ENCODE results near the gene PDE6C. TPM values are rescaled to one million over a fixed set of nuclear protein-coding genes. Genes with fewer than 3 reads are reported as not detected.
A peak's percentile ranks its signal among the peaks of the same experiment; 100 is the strongest.
"Not testable (repeated sequence)": the region's sequence is repeated elsewhere in the genome, so short reads cannot be mapped to it uniquely, and the experiment has no call there.

PDE6C gene
- total RNA-seq, 2 donors from 2014 or later: not detected

DNA sequence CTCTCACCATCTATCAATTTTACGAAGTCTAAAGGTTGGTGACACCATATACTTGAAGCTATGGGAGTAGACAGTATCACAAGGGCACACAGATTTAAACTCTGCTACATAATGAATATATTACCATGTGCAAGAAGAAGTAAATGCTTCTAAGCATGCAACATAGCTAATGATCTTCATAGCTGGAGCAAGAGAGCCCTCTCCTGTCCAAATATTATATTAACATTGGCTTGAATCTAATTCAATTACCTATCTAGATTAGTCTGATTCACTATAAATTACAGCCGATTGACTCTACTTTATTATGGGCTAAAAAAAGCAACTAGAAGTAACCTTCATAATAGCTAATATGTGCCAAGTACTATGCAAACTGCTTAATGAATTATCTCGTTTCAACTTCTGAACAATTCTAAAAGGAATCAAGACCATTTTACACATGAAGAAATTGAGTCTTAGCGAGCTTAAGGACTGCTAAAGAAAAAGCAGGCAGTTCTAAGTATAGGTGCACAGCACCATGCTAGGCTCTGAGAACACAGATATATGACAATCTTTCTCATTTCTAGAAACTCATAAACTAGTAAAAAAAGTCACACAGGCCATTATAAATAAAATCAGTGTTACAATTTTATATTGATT lies 68.2 kb downstream of the PDE6C start:
- intact Hi-C loops (cut with DNase I): no loop called here
- DNase-seq (ENCODE audit: low spot score): no peak

DNA sequence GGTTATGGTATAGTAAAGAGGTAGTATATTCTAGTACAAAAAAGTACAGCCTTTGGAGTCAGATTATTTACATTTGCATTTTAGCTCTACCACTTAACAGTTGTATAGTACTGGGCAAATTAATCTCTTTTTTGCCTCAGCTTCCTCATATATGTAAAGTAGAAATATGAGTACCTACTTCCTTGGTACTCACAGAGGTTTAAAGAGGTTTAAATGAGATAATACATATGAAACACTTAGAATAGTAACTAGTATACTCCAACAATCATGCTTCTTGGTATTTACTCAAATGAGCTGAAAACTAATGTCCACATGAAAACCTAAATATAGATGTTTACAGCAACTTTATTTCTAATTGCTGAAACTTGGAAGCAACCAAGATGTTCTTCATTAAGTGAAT lies 75.4 kb downstream of the PDE6C start:
- intact Hi-C loops (cut with DNase I): no loop called here
- no peak for DNase-seq (ENCODE audit: low spot score)

DNA sequence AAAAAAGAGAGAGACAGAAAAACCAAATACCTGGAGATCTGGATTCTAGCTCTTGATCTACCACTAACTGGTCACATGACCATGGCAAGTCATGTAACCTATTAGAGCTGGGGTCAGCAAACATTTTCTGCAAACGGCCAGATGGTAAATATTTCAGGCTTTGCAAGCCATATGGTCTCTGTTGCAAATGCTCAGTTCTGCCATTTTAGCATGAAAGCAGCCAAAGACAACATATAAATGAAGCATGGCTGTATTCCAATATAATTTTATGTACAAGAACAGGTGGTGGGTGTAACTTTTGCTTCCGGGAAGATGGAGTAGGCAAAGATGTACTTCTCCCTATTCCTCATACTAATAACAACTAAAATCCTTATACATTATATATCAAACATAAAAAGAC lies 83.4 kb downstream of the PDE6C start:
- DNase-seq (ENCODE audit: low spot score): no peak
- intact Hi-C loops (cut with DNase I): no loop called here

- intact Hi-C loops (cut with DNase I); DNase-seq (ENCODE audit: low spot score): not testable (repeated sequence)
These were observed 84.2 kb downstream of the PDE6C start for GRCh38 chr10:93696582-93696981.

DNA sequence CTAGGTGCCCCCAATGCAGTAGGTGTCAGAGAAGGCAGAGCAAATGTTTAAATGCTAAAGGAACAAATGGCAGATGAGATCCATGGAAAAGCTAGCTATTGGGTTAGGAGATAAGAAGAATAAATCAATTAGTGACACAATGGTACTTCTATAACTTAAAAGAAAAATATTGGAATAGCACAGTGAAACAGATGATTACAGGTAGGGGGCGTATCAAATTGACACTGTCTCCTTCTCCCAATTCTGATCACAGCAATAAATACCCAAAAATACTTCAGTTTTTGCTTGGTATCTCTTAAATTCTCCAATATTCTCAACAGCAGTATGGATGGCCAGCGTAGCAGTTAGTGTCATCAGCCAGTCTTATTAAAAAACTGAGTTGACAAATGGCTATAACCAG lies 84.9 kb downstream of the PDE6C start:
- intact Hi-C loops (cut with DNase I): no loop called here
- DNase-seq (ENCODE audit: low spot score): no peak

- no peak for DNase-seq (ENCODE audit: low spot score)
- intact Hi-C loops (cut with DNase I): loop anchor here in 1 of 2 donors (2.0 kb wide), 1 partner anchor 111 kb away; no protein-coding TSS in a partner anchor
These were observed 89.5 kb downstream of the PDE6C start for GRCh38 chr10:93701866-93702209.

DNA sequence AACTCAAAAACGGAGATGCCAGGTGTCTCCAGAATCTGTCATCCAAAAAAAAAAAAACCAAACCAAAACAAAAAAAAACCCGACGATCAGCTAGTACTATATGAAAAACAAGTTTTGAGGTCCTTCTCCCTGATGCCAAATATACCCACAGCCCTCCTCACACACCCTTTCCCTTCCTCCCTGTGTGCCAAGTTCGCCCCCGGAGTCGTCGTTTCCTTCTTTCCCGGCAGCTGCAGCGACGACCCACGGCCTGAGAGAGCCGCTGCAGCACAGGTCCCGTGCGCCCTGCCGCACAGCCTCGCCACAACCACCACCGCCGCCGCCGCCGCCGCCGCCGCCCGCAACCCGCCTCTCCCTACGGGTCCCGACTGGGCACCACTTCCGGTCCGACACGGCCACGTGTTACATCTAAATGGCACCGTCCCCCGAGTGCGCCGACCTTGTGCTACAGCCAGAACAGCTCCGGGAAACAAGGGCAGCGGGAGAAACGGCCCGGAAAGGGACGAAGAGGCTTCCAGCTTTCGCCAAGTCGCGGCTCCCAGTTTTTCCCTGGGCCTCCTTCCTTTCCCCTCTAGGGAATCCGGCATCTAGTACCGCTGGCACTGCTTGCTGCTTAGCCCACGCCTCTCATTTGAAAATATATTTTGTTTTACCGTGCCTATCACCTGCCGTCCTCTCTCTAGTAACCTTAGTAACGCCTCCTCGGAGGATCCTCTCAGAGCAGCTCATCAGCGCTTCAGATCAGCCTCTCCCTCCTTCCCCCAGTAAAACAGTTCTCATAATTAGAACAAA lies 90.1 kb downstream of the PDE6C start, which contains the start of gene FRA10AC1:
TSS of gene FRA10AC1 (minus strand) at position 383 of the 792 bp plus-strand sequence. CDS start 2,486 bp downstream, outside the sequence.
- intact Hi-C loops (cut with DNase I): loop anchor here in 1 of 2 donors (2.0 kb wide), 1 partner anchor 110 kb away; no protein-coding TSS in a partner anchor
- DNase-seq (ENCODE audit: low spot score): peak; percentile 98

- no peak for DNase-seq (ENCODE audit: low spot score)
- intact Hi-C loops (cut with DNase I): loop anchor here in 1 of 2 donors (2.0 kb wide), 1 partner anchor 110 kb away; no protein-coding TSS in a partner anchor
These were observed 90.7 kb downstream of the PDE6C start for GRCh38 chr10:93703066-93703465.

DNA sequence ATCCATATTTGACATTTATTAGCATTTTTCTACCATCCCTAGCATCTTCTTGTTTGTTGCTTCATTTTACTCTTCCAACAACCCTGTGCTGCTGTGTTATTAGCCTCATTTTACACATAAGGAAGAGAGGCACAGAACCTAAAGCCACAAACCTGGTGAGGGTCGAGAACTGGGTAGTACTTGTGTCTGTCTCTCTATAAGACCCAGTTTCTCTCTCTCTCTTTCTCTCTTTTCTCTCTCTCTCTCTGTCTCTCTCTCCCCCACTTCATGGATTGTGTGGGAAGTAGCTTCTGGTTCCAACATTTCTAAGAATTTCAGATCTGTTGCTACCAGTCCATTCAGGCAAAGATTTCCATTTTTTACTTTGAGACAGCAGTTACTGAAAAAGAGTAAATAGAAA lies 91.5 kb downstream of the PDE6C start:
- intact Hi-C loops (cut with DNase I): loop anchor here in 1 of 2 donors (2.0 kb wide), 1 partner anchor 109 kb away; no protein-coding TSS in a partner anchor
- no peak for DNase-seq (ENCODE audit: low spot score)

GRCh38 chr10:93704451-93704850 lies 92.1 kb downstream of the PDE6C start:
- intact Hi-C loops (cut with DNase I): no loop called here
- DNase-seq (ENCODE audit: low spot score): no peak

DNA sequence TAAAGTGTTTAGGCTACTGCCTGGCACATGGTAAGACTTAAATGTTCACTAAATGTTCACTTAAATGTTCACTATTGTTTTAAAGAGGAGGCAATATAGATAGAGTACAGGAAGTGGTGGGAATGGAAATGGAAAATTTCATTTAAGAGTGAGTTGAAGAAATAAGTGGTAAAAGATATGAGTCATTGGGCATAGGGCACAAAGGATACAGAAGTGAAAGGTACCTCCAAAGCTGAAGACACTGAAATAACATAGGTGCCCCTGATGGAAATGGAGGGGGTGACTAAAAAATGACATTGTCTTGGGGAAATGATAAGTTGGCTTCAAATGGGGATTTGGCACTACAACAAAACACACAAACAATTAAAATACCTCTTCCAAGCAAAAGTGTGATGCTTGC lies 95.3 kb downstream of the PDE6C start:
- intact Hi-C loops (cut with DNase I): no loop called here

DNA sequence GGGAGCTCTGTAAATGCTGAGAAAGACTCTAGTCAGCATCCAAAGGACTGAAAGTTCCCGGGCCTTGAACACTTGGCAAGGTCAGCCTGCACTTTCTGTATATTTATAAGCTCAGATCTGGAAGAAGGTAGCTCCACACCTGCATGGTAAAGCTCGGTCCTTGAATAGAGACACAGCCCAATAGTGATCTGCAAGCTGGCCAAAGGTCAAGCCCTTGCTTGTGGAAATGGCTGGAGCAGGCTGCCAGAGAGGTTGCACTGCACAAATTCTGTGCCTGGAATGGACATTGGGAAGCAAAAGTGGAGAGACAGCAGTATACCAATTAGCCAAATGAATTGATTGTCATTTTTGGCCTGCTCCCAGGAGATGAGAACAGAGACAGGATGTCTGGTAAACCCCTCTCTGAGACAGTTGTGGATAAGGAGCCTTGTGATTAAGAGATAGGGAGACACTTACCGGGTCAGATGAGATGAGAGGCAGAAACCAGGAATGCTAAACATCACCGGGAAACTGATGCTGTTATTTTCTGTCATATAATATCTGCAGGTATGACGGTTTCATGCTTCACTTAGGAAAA lies 98.1 kb downstream of the PDE6C start:
- DNase-seq (ENCODE audit: low spot score): no peak
- intact Hi-C loops (cut with DNase I): no loop called here

More for the DNA sequence above, 95.3 kb downstream of the PDE6C start:
- DNase-seq (ENCODE audit: low spot score): no peak

GRCh38 chr10:93711891-93712290 lies 99.6 kb downstream of the PDE6C start:
- no peak for DNase-seq (ENCODE audit: low spot score)
- intact Hi-C loops (cut with DNase I): no loop called here

- intact Hi-C loops (cut with DNase I): no loop called here
- DNase-seq (ENCODE audit: low spot score): no peak
These were observed 100.3 kb downstream of the PDE6C start for GRCh38 chr10:93712593-93712992.

DNA sequence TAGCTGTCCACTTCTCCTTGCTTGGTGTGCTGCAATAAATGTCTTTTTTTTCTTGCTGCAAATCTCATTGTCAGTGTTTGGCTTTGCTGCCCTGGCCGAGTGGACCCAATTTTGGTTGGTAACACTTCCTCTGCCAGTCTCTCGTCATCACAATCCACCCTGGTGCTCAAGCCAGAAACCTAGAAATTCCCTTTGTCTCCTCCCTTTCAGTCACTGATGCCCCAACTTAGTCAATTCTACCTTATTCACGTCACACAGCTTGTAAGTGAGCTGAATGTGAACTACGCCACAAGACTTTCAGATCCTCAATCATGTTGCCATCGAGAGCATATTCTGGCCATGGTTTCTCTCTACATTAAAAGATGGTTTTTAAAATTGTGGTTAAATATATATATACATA lies 103.0 kb downstream of the PDE6C start:
- DNase-seq (ENCODE audit: low spot score): no peak
- intact Hi-C loops (cut with DNase I): loop anchor here in 1 of 2 donors (2.0 kb wide), 1 partner anchor 69 kb away; no protein-coding TSS in a partner anchor

Other genes with a start within 250 kb of the PDE6C start
- gene MYOF, start 130.2 kb upstream of the PDE6C start, total RNA-seq: 100 to 1,000 TPM; 182 to 227 TPM
- gene CEP55, start 115.9 kb upstream of the PDE6C start, total RNA-seq: 1 to 10 TPM in 1 of 2 donors, under 1 TPM in 1; 0.48 to 1.1 TPM
- under 1 TPM; 0.14 to 0.56 TPM for gene FFAR4, start 45.9 kb upstream of the PDE6C start, total RNA-seq
- 1 to 10 TPM; 3.1 to 3.2 TPM for gene RBP4, start 11.3 kb upstream of the PDE6C start, total RNA-seq
- 10 to 100 TPM; 15.1 to 24.4 TPM for gene FRA10AC1, start 90.1 kb downstream of the PDE6C start, total RNA-seq
- 1 to 10 TPM in 1 of 2 donors, not detected in 1; 2.6 TPM for gene LGI1, start 145.4 kb downstream of the PDE6C start, total RNA-seq

Data from posterior vena cava (tissue), 2 donors.